Thymus (tissue), 11 donors: ENCODE measurements around the gene IMMP2L. TPM values are rescaled to one million over a fixed set of nuclear protein-coding genes. Genes with fewer than 3 reads are reported as not detected.
"Not testable (repeated sequence)": the region's sequence is repeated elsewhere in the genome, so short reads cannot be mapped to it uniquely, and the experiment has no call there.

ENCODE experiments used
- DNase-seq, 9 donors: peaks; one replicate each; pipeline ENCODE4 v3.0.0-alpha.2; 2013; ENCODE audit warnings: low spot score in 9 of 9, low read depth in 6 of 9, missing footprints in 1 of 9
- H3K27ac ChIP-seq, 2 donors: one replicate each; pipeline ENCODE4 v1.5.1; 2013; ENCODE audit warnings: control low read depth in 1 of 2, low read depth in 1 of 2, low read length in 1 of 2, mild to moderate bottlenecking in 1 of 2, moderate library complexity in 1 of 2
- H3K27me3 ChIP-seq, 2 donors: one replicate each; pipeline ENCODE4 v1.5.1; 2013; ENCODE audit warnings: low read length in 1 of 2; ENCODE audit not compliant: control insufficient read depth in 2 of 2, insufficient read depth in 1 of 2
- H3K36me3 ChIP-seq, 2 donors: one replicate each; pipeline ENCODE4 v1.5.1; 2013; ENCODE audit warnings: low read length in 1 of 2, mild to moderate bottlenecking in 1 of 2, moderate library complexity in 1 of 2; ENCODE audit not compliant: control insufficient read depth in 2 of 2, insufficient read depth in 2 of 2
- H3K4me1 ChIP-seq, 2 donors: one replicate each; pipeline ENCODE4 v1.5.1; 2013; ENCODE audit warnings: low read length in 2 of 2; ENCODE audit not compliant: control insufficient read depth in 2 of 2, insufficient read depth in 2 of 2
- H3K4me3 ChIP-seq, 2 donors: one replicate each; pipeline ENCODE4 v1.5.1; 2013; ENCODE audit warnings: low read length in 2 of 2, control low read depth in 1 of 2, mild to moderate bottlenecking in 1 of 2
- H3K9me3 ChIP-seq, 2 donors: one replicate each; pipeline ENCODE4 v1.5.1; 2013; ENCODE audit warnings: low read length in 1 of 2, mild to moderate bottlenecking in 1 of 2; ENCODE audit not compliant: control insufficient read depth in 2 of 2, insufficient read depth in 1 of 2
- WGBS: extraction: QIAGEN DNeasy Blood & Tissue Kit; methylation state at CpG from one replicate; pipeline ENCODE4 v1.1.7; 2013; 5-methylcytosine and 5-hydroxymethylcytosine counted together
- polyA plus RNA-seq: library from polyadenylated mRNA; stranded (reverse); fragments of 200-250 nt; gene quantifications from one replicate; pipeline ENCODE4 v1.2.3, GENCODE V29; 2013
- total RNA-seq: library from RNA; stranded (reverse); fragments of 120-200 nt; gene quantifications from one replicate; pipeline ENCODE4 v1.2.4, GENCODE V29; 2013
- donor health status: healthy.

Gene IMMP2L
- total and polyA plus RNA-seq, 2 donors: 11.0 to 12.8 TPM

DNA sequence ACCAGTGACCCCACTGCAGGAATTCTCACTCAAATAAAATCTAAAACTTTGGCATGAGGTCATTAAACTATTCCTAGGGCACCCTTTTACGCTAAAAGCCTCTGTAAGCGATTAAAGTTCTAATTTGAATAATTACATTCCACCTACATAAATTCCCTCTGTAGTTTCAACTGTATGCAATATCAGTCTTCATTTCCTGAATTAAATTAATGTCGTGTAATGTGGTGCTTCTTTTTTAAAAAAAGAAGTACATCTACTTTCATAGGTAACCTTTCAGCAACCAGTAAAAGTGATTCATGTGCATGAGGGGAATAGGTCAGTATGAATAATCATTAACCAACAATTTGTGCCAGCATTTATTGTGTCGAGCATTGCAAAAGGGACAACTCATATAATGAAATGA is 44.7 kb downstream of the IMMP2L start:
- H3K36me3 ChIP-seq: no peaks in the 10 kb centered on the region
- no peaks in the 10 kb centered on the region for H3K27me3 ChIP-seq
- no peak for DNase-seq
- no peaks in the 10 kb centered on the region for H3K9me3 ChIP-seq
- no peak overlapping the region for H3K4me3 ChIP-seq
- H3K27ac ChIP-seq: no peak overlapping the region
- 95% methylated on average over 4 of the region's 4 CpGs for WGBS
- no peaks in the 10 kb centered on the region for H3K4me1 ChIP-seq

DNA sequence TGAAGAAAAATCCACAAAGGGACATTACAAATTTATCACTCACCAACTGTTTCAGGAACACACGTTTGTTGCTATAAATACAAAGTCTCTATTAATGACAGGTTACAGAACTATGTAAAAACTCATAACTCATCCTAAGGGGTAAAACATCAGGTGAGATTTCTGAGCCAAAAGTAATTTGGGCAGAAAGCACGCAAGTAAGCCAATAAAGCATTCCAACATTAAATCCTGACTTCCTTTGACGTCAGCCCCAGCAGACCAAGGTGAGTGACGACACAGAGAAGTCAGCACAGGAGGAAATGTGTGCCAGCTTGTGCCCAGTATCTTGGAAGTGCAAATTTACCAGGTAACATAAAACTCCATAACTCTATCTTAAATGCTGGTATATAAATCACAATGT is 45.7 kb downstream of the IMMP2L start:
- DNase-seq: no peak

DNA sequence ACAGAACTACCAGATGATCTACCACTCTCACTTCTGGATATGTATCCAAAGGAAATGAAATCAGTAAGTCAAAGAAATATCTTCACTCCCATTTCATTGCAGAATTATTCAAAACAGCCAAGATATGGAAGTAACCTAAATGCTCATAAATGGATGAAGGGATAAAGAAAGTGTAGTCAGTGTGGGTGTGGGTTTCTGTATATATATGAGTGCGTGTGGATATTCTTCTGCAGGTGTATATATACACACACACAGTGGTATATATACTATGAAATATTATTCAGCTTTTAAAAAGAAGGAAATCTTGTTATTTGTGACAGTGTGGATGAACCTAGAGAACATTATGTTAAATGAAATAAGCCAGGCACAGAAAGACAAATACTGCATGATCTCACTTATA is 48.7 kb downstream of the IMMP2L start:
- H3K27ac ChIP-seq: no peak overlapping the region
- 99% methylated on average over 1 of the region's 1 CpG for WGBS
- H3K4me1 ChIP-seq: no peaks in the 10 kb centered on the region
- no peaks in the 10 kb centered on the region for H3K9me3 ChIP-seq
- H3K4me3 ChIP-seq: no peak overlapping the region
- H3K36me3 ChIP-seq: no peaks in the 10 kb centered on the region
- no peaks in the 10 kb centered on the region for H3K27me3 ChIP-seq
- no peak for DNase-seq

More for the DNA sequence above, 45.7 kb downstream of the IMMP2L start:
- no peaks in the 10 kb centered on the region for H3K27me3 ChIP-seq
- no peak overlapping the region for H3K27ac ChIP-seq
- H3K4me3 ChIP-seq: no peak overlapping the region
- no peaks in the 10 kb centered on the region for H3K4me1 ChIP-seq
- H3K36me3 ChIP-seq: no peaks in the 10 kb centered on the region
- 86% methylated on average over 4 of the region's 4 CpGs for WGBS
- H3K9me3 ChIP-seq: no peaks in the 10 kb centered on the region

DNA sequence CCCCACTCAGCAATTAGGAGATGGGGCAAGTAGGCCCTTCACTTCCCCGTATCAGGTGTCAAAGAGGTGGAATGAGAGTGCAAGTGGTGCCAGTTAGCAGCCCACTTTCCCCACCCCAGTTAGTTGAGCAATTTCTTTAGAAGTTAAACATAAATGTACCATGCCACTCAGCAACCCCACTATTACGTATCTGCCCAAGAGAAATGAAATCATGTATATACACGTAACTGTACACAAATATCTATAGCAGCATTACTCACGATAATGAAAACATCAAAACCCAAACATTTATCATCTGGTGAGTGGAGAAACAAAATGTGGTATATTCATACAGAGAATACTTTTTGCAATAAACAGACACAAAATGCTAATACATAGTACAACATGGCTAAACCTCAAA is 50.4 kb downstream of the IMMP2L start:
- H3K4me3 ChIP-seq: no peak overlapping the region
- H3K4me1 ChIP-seq: no peaks in the 10 kb centered on the region
- H3K9me3 ChIP-seq: no peaks in the 10 kb centered on the region
- no peak overlapping the region for H3K27ac ChIP-seq
- DNase-seq: no peak
- H3K27me3 ChIP-seq: no peaks in the 10 kb centered on the region
- WGBS: 97% methylated on average over 4 of the region's 4 CpGs
- H3K36me3 ChIP-seq: no peaks in the 10 kb centered on the region

- 94% methylated on average over 3 of the region's 3 CpGs for WGBS
- H3K27ac ChIP-seq: no peak overlapping the region
- no peaks in the 10 kb centered on the region for H3K4me1 ChIP-seq
- no peaks in the 10 kb centered on the region for H3K27me3 ChIP-seq
- no peak for DNase-seq
- H3K4me3 ChIP-seq: no peak overlapping the region
- H3K9me3 ChIP-seq: peaks cover 0 to 4% of the 10 kb centered on the region in 2 donors
- H3K36me3 ChIP-seq: no peaks in the 10 kb centered on the region
Measured at GRCh38 chr7:111510584-111511378, 51.5 kb downstream of the IMMP2L start.

DNA sequence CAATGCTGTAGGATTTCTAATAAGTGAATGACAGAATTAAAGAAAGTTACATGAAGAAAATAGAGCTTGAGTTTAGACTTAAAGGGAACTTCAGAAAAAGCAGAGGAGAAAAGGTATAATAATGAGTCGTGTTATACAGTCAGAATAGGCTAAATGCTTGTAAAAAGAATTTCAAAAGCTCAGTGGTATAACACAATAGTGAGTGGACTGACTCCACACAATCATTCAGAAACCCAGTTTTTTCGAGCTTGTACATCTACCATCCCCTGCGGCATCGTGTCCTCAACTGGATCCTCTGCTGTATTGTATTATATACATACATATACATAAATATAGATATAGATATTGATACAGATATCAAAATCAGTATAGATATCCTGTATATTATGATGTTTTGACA is 52.2 kb downstream of the IMMP2L start:
- Histone ChIP-seq H3K4me1 (no peaks in the 10 kb centered on the region), H3K36me3 (no peaks in the 10 kb centered on the region), H3K27me3 (no peaks in the 10 kb centered on the region), H3K27ac (no peak overlapping the region), H3K4me3 (no peak overlapping the region), H3K9me3 (peaks cover 0 to 4% of the 10 kb centered on the region in 2 donors)
- DNase-seq: no peak
- WGBS: 98% methylated on average over 4 of the region's 4 CpGs

GRCh38 chr7:111509288-111509687 is 53.0 kb downstream of the IMMP2L start:
- H3K4me3 ChIP-seq: no peak overlapping the region
- WGBS: 91% methylated on average over 1 of the region's 1 CpG

DNA sequence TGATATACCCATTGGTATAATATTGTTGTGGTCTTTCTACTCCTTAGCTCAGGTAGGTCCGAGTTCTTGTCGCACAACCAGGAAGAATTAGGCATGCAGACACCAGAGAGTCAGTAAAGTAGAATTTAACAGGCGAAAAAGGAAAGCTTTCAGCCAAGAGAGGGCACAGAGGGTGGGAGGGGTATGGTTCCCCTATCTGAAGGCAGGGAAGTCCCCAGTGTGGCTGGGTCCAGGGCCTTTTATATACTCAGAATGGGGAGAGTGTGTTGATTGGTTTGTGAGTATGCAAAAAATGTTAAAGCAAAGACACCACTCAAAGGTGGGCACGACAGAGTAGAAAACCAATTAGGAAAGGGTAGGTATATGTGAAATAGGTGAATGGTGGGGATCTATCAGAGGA is 53.9 kb downstream of the IMMP2L start:
- no peak overlapping the region for H3K4me3 ChIP-seq
- DNase-seq: no peak
- no peaks in the 10 kb centered on the region for H3K27me3 ChIP-seq
- no peaks in the 10 kb centered on the region for H3K36me3 ChIP-seq
- H3K9me3 ChIP-seq: peaks cover 0 to 4% of the 10 kb centered on the region in 2 donors
- no peak overlapping the region for H3K27ac ChIP-seq
- WGBS: 98% methylated on average over 4 of the region's 4 CpGs
- no peaks in the 10 kb centered on the region for H3K4me1 ChIP-seq

More at GRCh38 chr7:111509288-111509687, 53.0 kb downstream of the IMMP2L start:
- no peak for DNase-seq
- Histone ChIP-seq H3K4me1 (no peaks in the 10 kb centered on the region), H3K9me3 (peaks cover 0 to 4% of the 10 kb centered on the region in 2 donors), H3K27me3 (no peaks in the 10 kb centered on the region), H3K27ac (no peak overlapping the region), H3K36me3 (no peaks in the 10 kb centered on the region)

GRCh38 chr7:111505422-111505821 is 56.9 kb downstream of the IMMP2L start:
- H3K9me3 ChIP-seq, H3K4me3 ChIP-seq, DNase-seq, H3K36me3 ChIP-seq, H3K4me1 ChIP-seq, H3K27ac ChIP-seq, H3K27me3 ChIP-seq: not testable (repeated sequence)
